ENCODE measurements around the gene ZNF43.
"Not testable (repeated sequence)": the region's sequence is repeated elsewhere in the genome, so short reads cannot be mapped to it uniquely, and the experiment has no call there.

The ZNF43 gene

DNA sequence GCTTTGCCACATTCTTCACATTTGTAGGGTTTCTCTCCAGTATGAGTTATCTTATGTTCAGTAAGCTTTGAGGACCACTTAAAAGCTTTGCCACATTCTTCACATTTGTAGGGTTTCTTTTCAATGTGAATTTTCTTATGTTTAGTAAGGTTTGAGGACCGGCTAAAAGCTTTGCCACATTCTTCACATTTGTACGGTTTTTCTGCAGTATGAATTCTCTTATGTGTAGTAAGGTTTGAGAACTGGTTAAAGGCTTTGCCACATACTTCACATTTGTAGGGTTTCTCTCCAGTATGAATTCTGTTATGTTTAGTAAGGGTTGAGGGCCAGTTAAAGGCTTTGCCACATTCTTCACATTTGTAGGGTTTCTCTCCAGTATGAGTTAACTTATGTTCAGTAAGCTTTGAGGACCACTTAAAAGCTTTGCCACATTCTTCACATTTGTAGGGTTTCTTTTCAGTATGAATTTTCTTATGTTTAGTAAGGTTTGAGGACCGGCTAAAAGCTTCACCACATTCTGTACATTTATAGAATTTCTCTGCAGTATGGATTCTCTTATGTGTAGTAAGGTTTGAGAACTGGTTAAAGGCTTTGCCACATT lies 27.5 kb downstream of the ZNF43 start:
- DNase-seq (ENCODE audit: low spot score) = not testable (repeated sequence)

DNA sequence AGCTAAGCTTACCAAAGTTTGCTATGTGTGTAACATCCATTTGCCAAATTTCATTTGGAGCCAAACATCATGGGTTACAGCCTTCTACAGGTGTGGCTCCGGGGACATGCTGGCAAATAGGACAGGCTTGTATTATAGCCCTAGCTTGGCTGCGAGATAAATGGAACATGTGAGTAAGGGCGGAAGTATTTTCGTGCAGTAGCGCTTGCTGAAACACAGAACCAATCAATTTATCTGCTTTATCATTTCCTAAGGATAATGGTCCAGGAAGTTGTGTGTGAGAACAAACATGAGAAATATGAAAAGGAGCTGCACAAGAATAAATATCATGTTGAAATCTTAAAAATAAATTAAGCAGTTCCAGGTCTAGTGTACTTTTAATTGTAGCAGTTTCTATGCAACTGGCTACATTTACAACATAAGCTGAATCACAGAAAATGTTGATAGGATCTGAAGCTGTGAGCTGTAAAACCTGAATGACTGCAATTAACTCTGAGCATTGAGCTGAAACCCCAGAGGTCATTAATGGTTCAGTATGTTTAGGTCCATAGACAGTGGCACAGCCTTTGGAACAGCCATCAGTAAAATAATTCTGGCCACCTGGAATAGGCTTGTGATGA lies 46.4 kb downstream of the ZNF43 start:
- no peak for DNase-seq (ENCODE audit: low spot score)

DNA sequence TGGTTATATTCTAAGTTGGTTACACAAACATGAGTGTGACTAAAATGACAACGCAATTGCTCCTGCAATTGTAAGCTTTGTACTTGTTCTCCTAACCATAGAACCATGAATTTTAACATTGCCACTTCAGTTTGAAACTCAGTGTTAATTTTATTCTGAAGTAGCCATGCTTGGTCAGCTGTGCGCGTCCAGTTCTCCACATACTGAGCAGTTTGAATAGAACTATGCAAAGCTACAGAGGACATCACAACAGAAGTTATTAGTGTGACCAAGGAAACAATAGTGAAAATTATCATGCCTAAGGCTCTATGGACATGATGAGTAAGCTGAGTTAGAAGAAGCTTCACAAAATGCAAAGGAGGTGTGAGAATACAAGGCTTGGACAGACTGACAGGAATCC lies 49.0 kb downstream of the ZNF43 start:
- DNase-seq (ENCODE audit: low spot score) = no peak

DNA sequence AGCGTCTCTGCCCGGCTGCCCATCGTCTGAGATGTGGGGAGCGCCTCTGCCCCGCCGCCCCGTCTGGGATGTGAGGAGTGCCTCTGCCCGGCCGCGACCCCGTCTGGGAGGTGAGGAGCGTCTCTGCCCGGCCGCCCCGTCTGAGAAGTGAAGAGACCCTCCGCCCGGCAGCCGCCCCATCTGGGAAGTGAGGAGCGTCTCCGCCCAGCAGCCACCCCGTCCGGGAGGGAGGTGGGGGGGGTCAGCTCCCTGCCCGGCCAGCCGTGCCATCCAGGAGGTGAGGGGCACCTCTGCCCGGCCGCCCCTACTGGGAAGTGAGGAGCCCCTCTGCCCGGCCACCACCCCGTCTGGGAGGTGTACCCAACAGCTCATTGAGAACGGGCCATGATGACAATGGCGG lies 60.2 kb downstream of the ZNF43 start:
- not testable (repeated sequence) for DNase-seq (ENCODE audit: low spot score)

DNA sequence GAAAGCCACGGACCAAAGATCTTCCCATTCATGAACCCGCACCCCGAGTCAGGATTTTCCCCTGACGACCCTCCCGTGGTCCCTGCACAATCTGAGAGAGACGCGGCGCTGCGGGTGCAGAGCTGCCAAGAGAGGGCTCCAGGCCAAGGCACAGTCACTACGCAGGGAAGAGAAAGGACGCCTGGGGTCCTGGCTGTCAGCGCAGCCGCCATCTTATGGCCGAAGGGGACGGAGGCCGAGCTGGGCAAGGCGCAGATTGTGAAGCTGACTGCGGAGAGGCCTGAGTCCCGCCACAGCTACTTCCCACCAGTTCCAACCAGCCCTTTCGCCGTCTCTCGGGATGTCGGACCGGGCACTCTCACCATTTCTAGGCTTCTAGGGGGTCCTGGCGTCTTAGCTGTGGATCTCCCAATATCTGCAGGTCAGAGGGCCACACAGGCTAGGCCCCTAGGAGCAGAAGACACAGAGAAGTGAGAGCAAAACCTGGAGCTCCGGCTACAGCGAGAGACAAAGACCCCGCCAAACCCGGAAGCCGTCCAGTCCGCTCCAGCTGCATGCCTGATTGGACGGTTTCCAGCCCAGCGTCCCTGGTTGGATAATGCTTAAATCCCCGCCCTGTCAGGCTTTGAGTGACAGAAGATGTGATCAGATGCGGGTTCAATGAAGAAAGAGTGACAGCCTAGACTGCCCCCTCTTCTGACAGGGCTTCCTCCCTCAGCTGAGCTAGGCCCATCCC lies 68.7 kb downstream of the ZNF43 start, which contains the start of gene ZNF100:
Gene ZNF100 (minus strand): TSS at position 515 of the 736 bp plus-strand sequence. CDS start 150 bp downstream, at position 365.
- DNase-seq (ENCODE audit: low spot score) = peak; percentile 96

DNA sequence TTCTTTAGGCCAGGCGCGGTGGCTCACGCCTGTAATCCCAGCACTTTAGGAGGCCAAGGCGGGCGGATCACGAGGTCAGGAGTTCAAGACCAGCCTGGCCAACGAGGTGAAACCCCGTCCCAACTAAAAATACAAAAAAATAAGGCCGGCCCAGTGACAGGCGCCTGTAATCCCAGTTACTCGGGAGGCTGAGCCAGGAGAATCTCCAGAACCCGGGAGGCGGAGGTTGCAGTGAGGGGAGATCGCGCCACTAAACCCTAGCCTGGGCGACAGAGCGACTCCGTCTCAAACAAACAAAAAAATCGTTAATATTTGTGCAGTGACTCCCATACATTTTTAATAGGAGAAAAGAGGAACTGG lies 69.3 kb downstream of the ZNF43 start:
- not testable (repeated sequence) for DNase-seq (ENCODE audit: low spot score)

DNA sequence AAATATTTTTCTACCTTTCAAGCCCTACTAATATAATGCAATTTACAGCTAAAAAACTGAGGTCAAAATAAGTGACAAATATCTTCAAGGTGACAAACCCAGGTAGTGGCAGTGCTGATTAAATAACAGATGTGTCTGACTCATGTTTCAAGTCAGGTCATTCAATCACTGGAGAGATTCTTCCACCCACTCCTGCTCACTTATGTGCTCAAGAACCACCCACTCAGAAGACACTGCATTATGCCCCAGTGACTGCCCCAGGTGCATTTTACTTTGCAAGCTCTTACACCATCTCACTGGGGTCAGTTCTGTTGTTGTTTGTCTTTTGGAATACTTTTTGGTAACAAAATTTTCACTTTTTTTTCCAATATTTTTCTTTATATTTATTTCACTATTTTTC lies 70.8 kb downstream of the ZNF43 start:
- peak; percentile 66 for DNase-seq (ENCODE audit: low spot score)

DNA sequence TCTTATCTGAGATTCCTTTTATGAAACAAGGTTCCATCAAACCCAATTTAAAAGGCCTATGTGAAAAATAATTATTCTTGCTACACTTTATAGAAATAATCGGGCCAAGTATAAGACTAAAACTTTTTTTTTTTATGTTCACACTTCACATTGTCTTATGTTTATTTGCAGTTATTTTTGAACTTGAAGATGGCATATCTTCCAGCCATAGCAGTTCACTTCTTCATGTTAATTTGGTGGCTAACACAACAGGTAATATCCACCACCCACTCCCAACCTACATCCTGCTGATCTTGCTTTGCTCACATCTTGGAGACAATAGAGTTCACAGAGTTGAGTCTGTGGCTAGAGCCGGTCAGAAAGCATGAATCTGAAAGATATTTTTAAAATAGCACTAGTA lies 74.4 kb downstream of the ZNF43 start:
- DNase-seq (ENCODE audit: low spot score) = not testable (repeated sequence)

DNA sequence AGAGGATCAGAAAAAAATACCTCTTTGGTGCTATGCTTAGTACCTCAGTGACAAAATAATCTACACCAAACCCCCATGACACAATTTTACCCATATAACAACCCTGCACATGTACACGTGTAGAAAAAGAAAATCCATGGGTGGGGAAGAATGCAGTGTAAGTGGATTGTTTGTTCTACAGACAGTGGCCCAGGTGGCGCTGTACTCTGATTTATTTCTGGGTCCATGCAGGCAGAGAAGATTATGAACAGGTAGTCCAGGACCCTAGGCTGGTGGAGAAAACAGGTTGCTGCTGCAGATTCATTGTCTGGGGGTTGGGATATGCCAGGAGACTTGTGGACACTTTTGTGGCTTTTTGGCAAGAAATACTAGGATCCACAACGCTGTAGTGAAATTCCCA lies 77.7 kb downstream of the ZNF43 start:
- no peak for DNase-seq (ENCODE audit: low spot score)

DNA sequence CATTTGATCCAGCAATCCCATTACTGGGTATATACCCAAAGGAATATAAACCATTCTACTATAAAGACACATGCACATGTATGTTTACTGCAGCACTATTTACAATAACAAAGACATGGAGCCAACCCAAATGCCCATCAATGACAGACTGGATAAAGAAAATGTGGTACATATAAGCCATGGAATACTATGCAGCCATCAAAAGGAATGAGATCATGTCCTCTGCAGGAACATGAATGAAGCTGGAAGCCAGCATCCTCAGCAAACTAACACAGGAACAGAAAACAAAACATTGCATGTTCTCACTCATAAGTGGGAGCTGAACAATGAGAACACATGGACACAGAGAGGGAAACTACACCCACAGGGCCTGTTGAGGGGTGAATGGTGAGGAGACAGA lies 80.4 kb downstream of the ZNF43 start:
- not testable (repeated sequence) for DNase-seq (ENCODE audit: low spot score)

Measured in RKO (cell line).